Effector CD8-positive, alpha-beta T cell (primary cell): ENCODE results near the gene GCH1.
A peak's percentile ranks its signal among the peaks of the same experiment; 100 is the strongest.
"Not testable (repeated sequence)": the region's sequence is repeated elsewhere in the genome, so short reads cannot be mapped to it uniquely, and the experiment has no call there.

Experiments
- DNase-seq: peaks from one replicate; lab custom pipeline; 2025; lab: John Stamatoyannopoulos, UW

Gene GCH1

DNA sequence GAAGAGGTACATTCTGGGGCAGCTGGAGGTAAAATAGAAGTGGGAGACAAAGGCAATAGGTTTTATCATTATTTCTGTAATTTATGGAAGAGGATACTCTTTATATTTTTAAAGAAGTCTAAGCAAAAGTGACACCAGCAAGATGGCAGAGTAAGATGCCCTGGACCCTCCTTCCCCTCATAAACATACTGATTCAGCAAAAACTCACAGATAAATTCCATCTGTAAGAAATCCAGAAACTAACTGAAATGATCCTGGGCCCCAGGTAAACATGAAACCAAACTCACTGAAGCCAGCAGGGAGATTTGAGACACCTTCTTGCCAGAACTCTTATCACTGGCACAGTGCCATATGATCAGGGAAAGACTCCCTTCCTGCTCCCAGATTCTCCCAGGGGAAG lies 79.9 kb downstream of the GCH1 start:
- no peak for DNase-seq

DNA sequence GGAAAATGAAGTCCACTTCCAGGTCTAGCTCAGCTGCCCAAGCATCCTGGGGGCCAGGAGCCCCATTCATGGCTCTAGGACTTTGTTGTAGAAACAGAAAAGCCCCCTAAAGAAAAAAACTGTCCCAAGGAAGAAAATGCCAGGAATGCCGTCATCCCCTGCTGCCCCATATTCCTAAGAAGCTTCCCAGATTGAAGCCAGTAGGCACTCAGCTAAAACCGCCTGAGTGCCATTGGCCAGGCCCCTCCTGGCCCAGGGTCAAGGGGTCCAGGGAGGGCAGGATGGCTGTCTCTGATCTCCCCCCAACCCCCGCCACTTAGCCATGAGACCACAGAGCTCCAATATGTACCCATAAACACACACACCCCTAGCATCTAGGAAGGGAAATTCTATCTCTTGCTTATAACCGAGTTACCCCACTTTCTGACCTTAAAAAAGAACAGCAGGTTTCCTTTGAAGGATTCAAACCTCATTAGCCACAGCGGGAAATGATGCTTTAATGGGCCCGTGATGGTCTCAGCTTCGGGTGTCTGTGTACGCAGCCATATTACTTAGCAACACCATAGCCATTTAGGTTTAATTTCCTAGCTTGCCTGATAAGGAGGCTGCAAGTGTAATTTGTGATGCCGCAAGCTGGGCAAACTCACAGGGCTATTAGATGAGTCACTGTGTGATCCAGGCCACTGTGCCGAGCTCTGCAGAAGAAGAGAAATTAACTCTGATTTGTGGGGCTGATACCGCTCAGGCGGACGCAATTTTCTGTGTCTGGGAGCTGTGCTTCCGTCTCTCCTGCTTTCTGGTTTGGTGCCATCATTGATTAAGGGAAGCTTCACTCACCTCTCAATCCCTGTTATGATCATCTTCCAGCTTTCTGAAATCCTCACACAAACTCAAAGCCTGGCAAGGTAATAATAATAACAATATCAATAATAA lies 84.2 kb downstream of the GCH1 start:
- no peak for DNase-seq

DNA sequence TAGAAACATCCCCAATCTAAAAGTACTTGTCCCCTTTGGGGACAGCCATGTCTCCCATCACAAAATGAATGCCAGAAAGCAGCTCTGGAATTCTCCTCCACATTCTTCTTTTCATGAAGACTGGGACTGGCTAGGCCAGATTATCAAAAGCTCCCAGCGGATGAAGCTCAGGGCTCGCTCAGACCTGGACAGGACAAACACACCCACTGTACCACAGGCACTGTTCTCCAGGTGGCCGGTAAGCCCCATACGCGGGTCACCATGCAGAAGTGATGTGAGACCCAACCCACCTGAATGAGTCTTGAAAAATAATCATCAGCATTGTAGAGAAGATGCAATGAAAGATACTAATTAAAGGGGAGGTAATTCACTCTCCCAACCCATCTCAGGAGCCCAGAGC lies 85.1 kb downstream of the GCH1 start:
- no peak for DNase-seq

- no peak for DNase-seq
Observed at GRCh38 chr14:54816450-54816849, 86.2 kb downstream of the GCH1 start.

DNA sequence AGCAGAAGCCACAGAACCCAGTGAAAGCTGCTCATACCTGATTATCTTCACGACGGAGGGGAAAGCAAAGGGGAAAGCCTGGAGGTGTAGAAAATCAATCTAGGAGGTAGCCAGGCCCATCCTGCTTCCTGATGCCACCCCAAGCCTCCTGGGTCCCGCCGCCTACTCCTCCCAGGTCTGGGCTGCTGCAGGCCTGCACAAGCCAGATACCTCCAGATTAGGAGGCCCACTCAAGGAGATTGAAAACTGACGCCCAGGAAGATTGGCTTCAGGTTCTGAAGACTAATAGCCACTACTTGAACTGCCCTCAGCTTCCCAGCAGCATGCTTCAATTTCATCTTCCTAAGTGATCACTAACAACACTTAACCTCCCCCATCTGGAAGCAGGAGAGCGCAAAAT lies 87.1 kb downstream of the GCH1 start:
- DNase-seq, result no peak

GRCh38 chr14:54815016-54815415 lies 87.6 kb downstream of the GCH1 start:
- no peak for DNase-seq

DNA sequence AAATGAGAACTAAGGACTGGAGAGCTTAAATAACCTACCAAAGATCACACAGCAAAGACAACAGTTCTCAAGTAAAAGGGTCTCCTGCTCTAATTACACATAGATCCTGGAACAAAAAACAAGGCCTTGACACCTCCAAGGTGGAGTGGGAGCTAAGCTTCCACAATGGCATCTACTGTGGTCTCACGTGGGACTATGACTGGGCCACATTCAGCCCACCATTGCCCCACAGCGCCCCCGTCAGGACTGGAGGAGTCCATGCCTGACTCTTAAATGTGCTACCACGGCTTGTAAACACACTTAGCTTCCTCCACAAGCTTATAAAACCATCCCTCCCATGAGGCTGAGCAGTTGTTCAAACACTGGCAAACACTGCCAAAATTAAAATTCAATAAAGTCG lies 88.5 kb downstream of the GCH1 start:
- DNase-seq, result no peak

DNA sequence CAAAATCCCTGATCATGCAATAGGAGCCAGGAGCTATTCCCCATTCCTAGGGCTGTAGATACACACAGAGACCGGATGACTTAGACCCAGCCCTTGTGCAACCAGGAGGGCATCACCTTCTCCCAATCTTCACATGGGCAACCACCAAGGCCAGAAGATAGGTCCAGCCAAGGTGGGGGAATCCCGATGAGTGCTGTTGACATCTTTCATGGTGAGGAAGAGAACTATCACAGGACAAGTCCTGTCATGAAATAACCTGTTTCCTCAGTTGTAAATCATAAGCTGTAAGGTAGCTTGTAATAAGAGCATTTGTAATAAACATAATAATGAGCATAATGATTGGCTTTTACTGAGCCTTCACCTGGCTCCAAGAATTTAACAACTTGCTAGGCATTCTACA lies 89.5 kb downstream of the GCH1 start:
- no peak for DNase-seq

DNA sequence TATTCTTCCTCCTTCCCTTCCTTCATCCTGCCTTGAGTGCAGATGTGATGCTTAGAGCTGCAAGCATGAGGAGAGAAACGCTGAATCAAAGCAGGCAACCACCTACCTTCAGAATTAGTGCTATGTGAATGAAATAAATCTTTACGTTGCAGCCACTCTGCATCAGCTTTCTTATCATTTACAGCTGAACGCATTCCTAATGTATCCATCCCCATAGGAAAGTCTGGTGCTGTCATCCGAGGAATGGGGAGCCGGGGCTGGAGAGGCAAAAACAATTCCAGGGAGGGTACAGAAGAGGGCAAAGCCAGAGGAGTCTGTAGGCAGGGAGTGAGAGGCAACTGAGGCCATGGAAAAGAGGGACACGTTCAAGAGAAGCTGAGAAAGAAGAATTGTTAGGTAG lies 90.0 kb downstream of the GCH1 start:
- DNase-seq, result no peak

- DNase-seq, result no peak
Observed at GRCh38 chr14:54809767-54810166, 92.9 kb downstream of the GCH1 start.

GRCh38 chr14:54808326-54809161 lies 94.1 kb downstream of the GCH1 start:
- no peak for DNase-seq

- no peak for DNase-seq
Observed at GRCh38 chr14:54807881-54808280, 94.7 kb downstream of the GCH1 start.

DNA sequence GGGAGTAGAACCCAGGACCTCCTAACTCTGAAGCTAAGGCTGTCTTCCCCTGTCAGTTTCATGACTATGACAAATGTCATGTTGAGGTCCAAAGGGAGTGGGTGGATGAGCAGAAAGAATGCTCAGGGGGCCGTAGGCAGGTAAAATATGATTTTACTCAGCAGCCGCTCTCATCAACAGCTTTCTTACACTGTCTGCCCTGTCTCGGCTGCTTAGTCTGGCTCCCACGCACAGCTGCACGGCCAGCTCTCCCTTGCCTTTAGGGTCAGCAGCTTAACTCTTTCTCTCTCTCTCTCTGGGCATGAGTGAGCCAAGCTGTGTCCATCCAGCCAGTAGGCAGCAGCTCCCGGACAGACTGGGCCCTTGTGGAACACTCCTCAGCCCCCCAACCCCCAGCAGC lies 95.2 kb downstream of the GCH1 start:
- no peak for DNase-seq

DNA sequence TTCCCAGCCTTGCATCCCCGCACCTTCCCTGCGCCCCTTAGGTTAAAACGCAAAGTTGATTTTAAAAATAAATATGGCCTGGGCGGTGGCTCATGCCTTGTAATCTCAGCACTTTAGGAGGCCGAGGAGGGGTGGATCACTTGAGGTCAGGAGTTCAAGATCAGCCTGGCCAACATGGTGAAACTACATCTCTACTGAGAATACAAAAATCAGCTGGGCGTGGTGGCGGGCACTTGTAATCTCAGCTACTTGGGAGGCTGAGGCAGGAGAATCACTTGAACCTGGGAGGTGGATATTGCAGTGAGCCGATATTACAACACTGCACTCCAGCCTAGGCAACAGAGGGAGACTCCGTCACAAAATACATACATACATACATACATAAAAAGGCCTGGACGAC lies 96.0 kb downstream of the GCH1 start:
- no peak for DNase-seq

DNA sequence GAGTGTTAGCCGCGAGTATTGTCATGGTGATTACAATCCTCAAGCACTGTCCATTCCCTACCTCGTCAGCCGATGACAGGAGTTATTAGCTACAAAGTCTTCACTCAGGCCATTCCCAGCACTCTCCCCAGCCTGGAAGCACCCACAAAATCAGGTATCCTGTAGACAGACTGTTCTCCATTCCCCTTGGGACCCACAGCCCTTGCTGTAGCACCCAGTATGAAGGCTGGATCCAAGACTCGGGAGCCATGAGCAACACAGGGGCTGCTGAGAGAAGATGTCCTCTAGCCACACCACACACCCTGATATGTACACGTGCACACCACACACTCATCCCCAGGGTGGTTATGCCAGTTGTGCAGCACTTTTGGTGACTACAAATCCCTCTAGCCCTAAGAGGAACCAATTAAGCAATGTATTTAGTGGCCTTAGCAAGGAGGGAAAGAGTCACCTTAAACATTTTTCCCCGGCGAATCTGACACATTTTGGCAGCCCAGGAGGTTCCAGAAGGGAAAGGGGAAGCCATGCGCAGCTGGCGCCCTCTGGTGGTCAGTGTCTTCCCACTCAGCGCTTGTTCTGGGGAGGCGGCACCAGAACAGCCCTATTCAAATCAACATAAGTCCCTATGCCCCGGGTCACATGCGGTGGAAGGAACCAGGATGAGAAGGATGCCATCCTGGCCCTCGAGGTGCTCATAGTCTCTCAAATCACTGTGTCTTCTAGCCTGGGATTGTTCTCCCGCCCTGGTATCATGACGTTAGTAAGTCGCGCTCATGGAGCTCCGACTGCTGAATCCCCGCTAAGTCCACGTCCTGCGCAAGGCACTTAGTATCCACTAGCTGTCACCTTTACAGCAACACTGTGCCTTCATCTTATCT lies 96.9 kb downstream of the GCH1 start:
- peak; percentile 50 for DNase-seq

GRCh38 chr14:54805070-54805444 lies 97.6 kb downstream of the GCH1 start:
- DNase-seq, result no peak

DNA sequence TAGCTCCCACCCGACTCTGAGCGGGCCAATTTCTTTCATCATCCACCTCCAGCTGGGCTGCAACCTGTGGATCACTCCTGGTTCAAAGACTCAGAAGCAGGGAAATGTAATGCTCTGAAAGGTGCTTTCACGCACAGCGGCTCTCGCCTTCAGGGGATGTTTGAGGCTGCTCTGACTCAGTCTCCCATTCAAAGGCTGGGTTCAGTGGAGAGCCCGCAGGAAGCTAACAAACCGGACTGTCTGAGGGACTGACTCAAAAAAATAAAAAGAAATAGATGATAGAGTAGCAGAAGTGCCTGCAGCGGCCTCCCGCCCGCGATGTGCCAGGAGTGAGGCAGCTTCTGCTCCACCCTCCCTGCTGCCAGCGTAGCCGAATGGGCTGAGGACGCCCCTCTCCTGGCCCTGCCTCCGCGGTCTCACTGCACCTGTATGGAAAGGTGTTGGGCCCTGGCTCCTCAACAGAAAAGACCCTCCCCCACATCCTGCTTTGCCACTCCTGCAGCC lies 98.0 kb downstream of the GCH1 start:
- no peak for DNase-seq

GRCh38 chr14:54803926-54804537 lies 98.6 kb downstream of the GCH1 start:
- DNase-seq, result no peak

DNA sequence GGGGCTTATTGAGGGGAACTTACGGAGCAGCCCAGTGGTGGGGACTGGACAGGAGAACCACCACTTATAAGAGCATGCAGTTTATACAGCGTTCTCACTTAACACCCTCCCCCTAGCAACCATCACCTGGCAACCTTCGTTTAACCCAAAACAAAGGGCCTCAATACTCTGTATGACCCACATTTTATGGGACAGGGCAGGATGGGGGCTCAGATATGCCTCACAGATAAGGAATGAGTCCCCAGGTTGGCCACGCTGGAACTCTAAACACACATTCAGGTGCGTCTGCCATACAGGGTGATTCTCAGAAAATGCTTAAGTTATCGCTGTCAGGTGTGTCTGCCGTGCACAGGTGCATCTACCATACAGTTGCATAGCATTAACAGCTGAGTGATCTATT lies 99.2 kb downstream of the GCH1 start:
- no peak for DNase-seq

GRCh38 chr14:54801482-54801881 lies 101.1 kb downstream of the GCH1 start:
- DNase-seq, result not testable (repeated sequence)

DNA sequence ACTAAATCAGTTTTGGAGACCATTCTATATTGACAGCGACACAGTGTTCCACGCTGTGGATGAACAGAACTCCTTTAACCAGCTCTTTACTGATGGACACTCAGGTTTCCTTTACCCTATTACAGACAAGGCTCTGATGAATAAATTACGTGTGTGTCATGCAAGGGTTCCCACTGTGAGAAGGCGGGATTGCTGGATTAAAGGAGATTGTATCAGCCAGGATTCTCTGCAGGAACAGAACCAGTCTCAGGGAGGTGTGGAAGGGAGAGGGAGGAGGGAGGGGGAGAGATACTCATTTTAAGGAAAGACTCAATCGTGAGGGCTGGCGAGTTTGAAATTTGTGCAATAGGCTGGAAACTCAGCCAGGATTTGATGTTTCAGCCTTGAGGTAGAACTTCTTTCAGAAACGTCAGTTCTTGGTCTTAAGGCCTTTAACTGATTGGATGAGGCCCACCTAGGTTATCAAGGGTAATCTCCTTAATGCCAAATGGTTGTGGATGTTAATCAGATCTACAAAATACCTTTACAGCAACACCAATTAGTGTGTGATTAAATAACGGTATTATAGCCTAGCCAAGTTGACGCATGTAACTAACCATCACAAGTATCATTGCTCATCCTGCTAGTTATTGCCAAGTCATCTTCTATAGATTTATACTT lies 104.0 kb downstream of the GCH1 start:
- no peak for DNase-seq
